ENCODE data around the gene RPP38. TPM values are rescaled to one million over a fixed set of nuclear protein-coding genes. Genes with fewer than 3 reads are reported as not detected.

The RPP38 gene
- total RNA-seq, 1 experiment from 2014 or later = 23.3 TPM

GRCh38 chr10:15083674-15084501 lies 13.3 kb upstream of the RPP38 start:
- Histone ChIP-seq H3K4me1 (ENCODE audit: control insufficient read depth in 1 of 2, insufficient read depth in 2 of 2, low read length in 2 of 2) (peaks cover 7 to 22% of the 10 kb centered on the region in 2 experiments; a peak in 3 of 4 replicates), H3K9me2 (ENCODE audit: insufficient read depth) (no peaks in the 10 kb centered on the region), H3K4me2 (ENCODE audit: low read length) (peak overlapping the region; percentile 82), H3K9ac (ENCODE audit: low read length) (peak overlapping the region; percentile 40), H3K79me2 (ENCODE audit: insufficient read depth, low read length) (no peaks in the 10 kb centered on the region), H3K36me3 (ENCODE audit: control insufficient read depth in 1 of 2, insufficient read depth in 2 of 2, low read length in 2 of 2) (no peaks in the 10 kb centered on the region), H3K9me3 (ENCODE audit: control insufficient read depth in 1 of 2, insufficient read depth in 1 of 2, low read depth in 1 of 2, low read length in 2 of 2) (no peaks in the 10 kb centered on the region), H3K4me3 (replicated peaks in 1 of 2; ENCODE audit: low read depth in 1 of 2, low read length in 2 of 2) (peak overlapping the region; percentile 38 to 57), H3K27ac (ENCODE audit: low read depth, low read length) (no peak overlapping the region), H3K27me3 (ENCODE audit: insufficient read depth, low read length) (no peaks in the 10 kb centered on the region), H4K20me1 (ENCODE audit: insufficient read depth) (no peaks in the 10 kb centered on the region), H2AFZ (ENCODE audit: low read depth, low read length, poor library complexity, severe bottlenecking) (no peak overlapping the region)
- ChIA-PET POLR2A (no interaction called here), CTCF (no interaction called here), RAD21 (ENCODE audit: low non-redundant PET in 1 of 2, low total read pairs in 2 of 2, uncharacterized antibody in 2 of 2, unreplicated experiment in 2 of 2) (no interaction called here)
- no TSS peak for BruUV-seq (replicated peaks)
- DNase-seq (ENCODE audit: low read depth, low spot score) = no peak
- no peak; the same call in 1 of the 2 replicates for ATAC-seq
- intact Hi-C loops (cut with micrococcal nuclease) = no loop called here
- TF ChIP-seq CTCF (IDR thresholded peaks at IDR 0.05 in 2 of 3, conservative IDR thresholded peaks at IDR 0.05 in 1 of 3; ENCODE audit: borderline replicate concordance in 1 of 3, insufficient read depth in 1 of 3, low read depth in 2 of 3, low read length in 2 of 3) (peak; percentile 7 to 18 (median 16); a peak in 1 of 6 replicates), CBX3 (IDR thresholded peaks at IDR 0.05; ENCODE audit: low read depth) (no peak)

DNA sequence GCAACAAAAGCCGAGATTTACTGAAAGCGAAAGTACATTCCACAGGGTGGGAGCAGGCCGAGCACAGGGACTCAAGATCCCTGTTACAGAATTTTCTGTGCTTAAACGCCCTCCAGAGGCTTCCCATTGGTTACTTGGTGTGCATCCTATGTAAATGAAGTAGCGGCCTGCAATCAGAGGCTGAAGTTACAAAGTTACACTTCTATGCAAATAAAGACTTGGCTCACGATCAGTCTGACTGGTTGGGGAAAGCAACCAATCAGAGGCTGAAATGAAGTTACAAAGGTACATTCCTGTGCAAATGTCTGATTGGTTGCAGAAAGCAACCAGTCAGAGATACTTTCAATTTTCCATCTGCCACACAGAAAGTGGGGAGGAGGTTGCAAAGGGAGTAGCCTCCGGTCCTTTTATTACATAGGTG lies 12.6 kb upstream of the RPP38 start:
- DNase-seq (ENCODE audit: low read depth, low spot score) (peak; percentile 64), ATAC-seq (peak; percentile 69)
- peak overlapping the region; percentile 40 for H3K9ac ChIP-seq (ENCODE audit: low read length)
- TF ChIP-seq CBX3 (IDR thresholded peaks at IDR 0.05; ENCODE audit: low read depth) = no peak
- peak; percentile 27; the same call in 1 of the 2 replicates for TF ChIP-seq RAD21 (IDR thresholded peaks at IDR 0.05; ENCODE audit: low read depth)
- 0 out of 6 replicates have a peak, but pooled peaks of 2 of the 3 experiments have one; percentile 4 to 5 for TF ChIP-seq CTCF (IDR thresholded peaks at IDR 0.05 in 2 of 3, conservative IDR thresholded peaks at IDR 0.05 in 1 of 3; ENCODE audit: borderline replicate concordance in 1 of 3, insufficient read depth in 1 of 3, low read depth in 2 of 3, low read length in 2 of 3)
- H3K9me2 ChIP-seq (ENCODE audit: insufficient read depth) = no peaks in the 10 kb centered on the region
- peaks cover 7 to 22% of the 10 kb centered on the region in 2 experiments; a peak in 3 of 4 replicates for H3K4me1 ChIP-seq (ENCODE audit: control insufficient read depth in 1 of 2, insufficient read depth in 2 of 2, low read length in 2 of 2)
- H3K36me3 ChIP-seq (ENCODE audit: control insufficient read depth in 1 of 2, insufficient read depth in 2 of 2, low read length in 2 of 2) = no peaks in the 10 kb centered on the region
- CTCF ChIA-PET = no interaction called here
- H3K4me2 ChIP-seq (ENCODE audit: low read length) = peak overlapping the region; percentile 82
- BruUV-seq (replicated peaks) = no TSS peak
- RAD21 ChIA-PET (ENCODE audit: low non-redundant PET in 1 of 2, low total read pairs in 2 of 2, uncharacterized antibody in 2 of 2, unreplicated experiment in 2 of 2) = no interaction called here
- POLR2A ChIA-PET = no interaction called here
- H3K4me3 ChIP-seq (replicated peaks in 1 of 2; ENCODE audit: low read depth in 1 of 2, low read length in 2 of 2) = peak overlapping the region; percentile 38 to 57
- no peaks in the 10 kb centered on the region for H3K79me2 ChIP-seq (ENCODE audit: insufficient read depth, low read length)
- H3K27me3 ChIP-seq (ENCODE audit: insufficient read depth, low read length) = no peaks in the 10 kb centered on the region
- no peaks in the 10 kb centered on the region for H3K9me3 ChIP-seq (ENCODE audit: control insufficient read depth in 1 of 2, insufficient read depth in 1 of 2, low read depth in 1 of 2, low read length in 2 of 2)
- intact Hi-C loops (cut with micrococcal nuclease) = no loop called here
- no peaks in the 10 kb centered on the region for H4K20me1 ChIP-seq (ENCODE audit: insufficient read depth)
- H2AFZ ChIP-seq (ENCODE audit: low read depth, low read length, poor library complexity, severe bottlenecking) = no peak overlapping the region
- H3K27ac ChIP-seq (ENCODE audit: low read depth, low read length) = no peak overlapping the region
